ENCODE measurements around the gene RPH3AL.

Gene RPH3AL

DNA sequence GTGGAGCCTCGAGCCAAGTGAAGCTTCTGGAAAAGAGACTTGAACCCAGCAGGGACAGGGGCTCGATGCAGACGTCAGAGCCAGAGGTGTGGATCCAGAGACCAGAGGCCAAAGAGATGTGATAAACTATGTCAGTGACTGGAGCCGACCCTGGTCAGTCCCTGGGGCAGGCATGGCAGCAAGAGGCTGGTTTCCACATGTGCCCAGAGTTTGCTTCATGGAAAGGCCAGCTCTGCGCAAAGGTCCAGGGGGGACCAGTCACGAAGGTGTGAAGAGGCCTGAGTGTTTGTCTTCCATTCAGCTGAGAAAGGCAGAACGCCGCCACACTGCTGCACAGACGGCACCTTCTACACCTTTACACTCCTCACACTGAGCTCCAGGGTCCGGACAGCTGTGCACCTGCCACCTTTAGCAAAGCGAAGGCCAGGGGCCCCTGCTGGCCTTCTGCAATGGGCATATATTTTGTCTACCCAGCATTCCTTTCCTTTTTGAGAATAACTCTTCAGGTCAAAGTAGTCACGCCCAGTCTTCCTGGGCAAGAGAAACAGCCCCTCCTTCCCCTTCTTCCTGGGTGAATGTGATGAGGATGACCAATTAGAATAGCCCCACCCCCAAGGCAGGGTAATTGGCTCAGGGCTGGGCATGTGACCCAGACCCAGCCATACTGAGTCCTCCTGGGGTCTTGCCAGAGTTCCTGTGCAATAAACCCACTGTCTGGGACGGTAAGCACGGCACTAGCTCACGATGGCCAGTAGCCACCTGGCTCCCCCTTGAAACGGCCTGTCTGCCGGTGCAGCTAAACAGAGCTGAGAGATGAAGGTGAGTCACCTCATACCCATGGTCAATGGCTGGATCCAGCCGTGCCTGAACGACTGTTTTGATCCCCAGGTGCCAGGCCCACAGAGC is 2.3 kb upstream of the RPH3AL start:
- Histone ChIP-seq H3K9ac (ENCODE audit: low read depth, low read length, poor library complexity) (no peak overlapping the region), H3K27me3 (ENCODE audit: control insufficient read depth in 3 of 3, insufficient read depth in 3 of 3, low read depth in 1 of 3, low read length in 3 of 3) (no peaks in the 10 kb centered on the region), H3K14ac (ENCODE audit: low read length) (no peak overlapping the region), H3K4me2 (ENCODE audit: insufficient read depth, low read length, poor library complexity, severe bottlenecking) (no peak overlapping the region), H3K4me3 (ENCODE audit: low read length in 2 of 2) (no peak overlapping the region), H3K18ac (ENCODE audit: low read length) (peak overlapping the region; percentile 11), H3K36me3 (replicated peaks in 1 of 2; ENCODE audit: control insufficient read depth in 2 of 2, insufficient read depth in 2 of 2, low read length in 2 of 2) (no peaks in the 10 kb centered on the region), H3K23ac (ENCODE audit: low read depth, low read length, poor library complexity) (no peak overlapping the region), H3K4me1 (ENCODE audit: control insufficient read depth in 2 of 2, insufficient read depth in 1 of 2, low read depth in 1 of 2, low read length in 2 of 2) (peaks cover 12 to 15% of the 10 kb centered on the region in 2 donors), H2AFZ (ENCODE audit: low read length) (no peak overlapping the region), H4K91ac (ENCODE audit: low read depth, low read length, poor library complexity) (no peak overlapping the region), H3K9me3 (replicated peaks in 1 of 2; ENCODE audit: control insufficient read depth in 2 of 2, insufficient read depth in 1 of 2, low read depth in 1 of 2, low read length in 2 of 2) (peaks cover 2% of the 10 kb centered on the region in 2 donors), H2BK120ac (ENCODE audit: low read depth, low read length) (no peak overlapping the region), H2BK5ac (ENCODE audit: low read length) (peak overlapping the region; percentile 45), H2AK5ac (ENCODE audit: low read depth, low read length) (peak overlapping the region; percentile 93), H4K8ac (ENCODE audit: low read depth, low read length) (no peak overlapping the region), H3K79me1 (ENCODE audit: low read depth, low read length) (peaks cover 3% of the 10 kb centered on the region), H2BK15ac (ENCODE audit: low read length) (peak overlapping the region; percentile 96), H2BK12ac (ENCODE audit: low read length) (peak overlapping the region; percentile 31), H3K4ac (ENCODE audit: low read length) (peak overlapping the region; percentile 4), H3K27ac (replicated peaks; ENCODE audit: low read length) (no peak overlapping the region)
- no CpG with 5 or more reads among the region's 19 CpGs for WGBS, 2 donors (ENCODE audit: extremely low coverage in 2 of 2, insufficient read length in 2 of 2, insufficient replicate concordance in 1 of 2)
- DNase-seq (ENCODE audit: low spot score): no peak

DNA sequence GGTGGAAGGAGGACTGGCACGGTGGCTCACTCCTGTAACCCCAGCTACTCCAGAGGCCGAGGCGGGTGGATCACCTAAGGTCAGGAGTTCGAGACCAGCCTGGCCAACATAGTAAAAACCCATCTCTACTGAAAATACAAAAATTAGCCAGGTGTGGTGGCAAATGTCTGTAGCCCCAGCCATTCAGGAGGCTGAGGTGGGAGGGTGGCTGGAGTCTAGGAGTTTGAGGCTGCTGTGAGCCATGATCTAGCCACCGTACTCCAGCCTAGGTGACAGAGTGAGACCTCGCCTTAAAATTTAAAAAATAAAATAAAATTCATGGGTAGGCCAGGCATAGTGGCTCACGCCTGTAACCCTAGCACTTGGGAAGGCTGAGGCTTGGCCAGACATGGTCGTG is 1.2 kb upstream of the RPH3AL start:
- Histone ChIP-seq H3K14ac (ENCODE audit: low read length) (no peak overlapping the region), H3K4ac (ENCODE audit: low read length) (no peak overlapping the region), H3K27me3 (ENCODE audit: control insufficient read depth in 3 of 3, insufficient read depth in 3 of 3, low read depth in 1 of 3, low read length in 3 of 3) (no peaks in the 10 kb centered on the region), H3K4me2 (ENCODE audit: insufficient read depth, low read length, poor library complexity, severe bottlenecking) (no peak overlapping the region), H3K4me3 (ENCODE audit: low read length in 2 of 2) (no peak overlapping the region), H3K9ac (ENCODE audit: low read depth, low read length, poor library complexity) (no peak overlapping the region), H3K79me1 (ENCODE audit: low read depth, low read length) (peaks cover 3% of the 10 kb centered on the region), H2BK5ac (ENCODE audit: low read length) (no peak overlapping the region), H3K9me3 (replicated peaks in 1 of 2; ENCODE audit: control insufficient read depth in 2 of 2, insufficient read depth in 1 of 2, low read depth in 1 of 2, low read length in 2 of 2) (peaks cover 2% of the 10 kb centered on the region in 2 donors), H3K23ac (ENCODE audit: low read depth, low read length, poor library complexity) (no peak overlapping the region), H3K18ac (ENCODE audit: low read length) (no peak overlapping the region), H3K4me1 (ENCODE audit: control insufficient read depth in 2 of 2, insufficient read depth in 1 of 2, low read depth in 1 of 2, low read length in 2 of 2) (peaks cover 16 to 18% of the 10 kb centered on the region in 2 donors), H2BK15ac (ENCODE audit: low read length) (peak overlapping the region; percentile 93), H3K27ac (replicated peaks; ENCODE audit: low read length) (no peak overlapping the region), H2AFZ (ENCODE audit: low read length) (no peak overlapping the region), H3K36me3 (replicated peaks in 1 of 2; ENCODE audit: control insufficient read depth in 2 of 2, insufficient read depth in 2 of 2, low read length in 2 of 2) (no peaks in the 10 kb centered on the region), H2BK12ac (ENCODE audit: low read length) (no peak overlapping the region), H4K8ac (ENCODE audit: low read depth, low read length) (no peak overlapping the region), H4K91ac (ENCODE audit: low read depth, low read length, poor library complexity) (no peak overlapping the region), H2AK5ac (ENCODE audit: low read depth, low read length) (peak overlapping the region; percentile 36), H2BK120ac (ENCODE audit: low read depth, low read length) (no peak overlapping the region)
- WGBS, 2 donors (ENCODE audit: extremely low coverage in 2 of 2, insufficient read length in 2 of 2, insufficient replicate concordance in 1 of 2): no CpG with 5 or more reads among the region's 8 CpGs
- no peak for DNase-seq (ENCODE audit: low spot score)

DNA sequence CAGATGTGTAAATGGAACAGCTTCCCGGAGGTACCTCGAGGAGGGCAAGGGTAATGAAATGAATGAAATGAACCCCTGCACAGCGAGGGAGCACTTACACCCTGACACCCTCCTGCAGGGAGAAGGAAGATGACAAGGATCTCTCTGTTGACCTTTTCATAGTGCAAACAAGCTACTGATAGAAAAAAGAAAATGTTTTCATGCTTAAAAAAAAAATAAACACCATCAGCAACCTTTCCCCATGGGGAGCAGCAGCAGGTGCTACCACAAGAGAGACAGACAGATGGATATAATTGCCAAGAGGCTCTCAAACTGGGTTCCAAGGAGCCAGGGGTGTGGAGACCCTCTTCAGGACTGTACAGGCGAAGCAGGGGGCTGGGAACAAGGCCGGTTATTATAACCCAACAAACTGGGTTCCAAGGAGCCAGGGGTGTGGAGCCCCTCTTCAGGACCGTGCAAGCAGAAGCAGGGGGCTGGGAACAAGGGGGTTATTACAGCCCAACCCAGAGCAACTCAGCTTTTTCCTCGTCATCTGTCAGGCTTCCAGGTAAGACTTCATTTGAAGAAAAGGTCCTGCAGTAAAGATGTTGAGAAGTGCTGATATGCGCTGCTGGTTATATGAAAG is 718 bp upstream of the RPH3AL start:
- peaks cover 3% of the 10 kb centered on the region for H3K79me1 ChIP-seq (ENCODE audit: low read depth, low read length)
- peaks cover 2% of the 10 kb centered on the region in 2 donors for H3K9me3 ChIP-seq (replicated peaks in 1 of 2; ENCODE audit: control insufficient read depth in 2 of 2, insufficient read depth in 1 of 2, low read depth in 1 of 2, low read length in 2 of 2)
- no peak overlapping the region for H2BK12ac ChIP-seq (ENCODE audit: low read length)
- H4K91ac ChIP-seq (ENCODE audit: low read depth, low read length, poor library complexity): no peak overlapping the region
- no peak overlapping the region for H3K9ac ChIP-seq (ENCODE audit: low read depth, low read length, poor library complexity)
- no peak overlapping the region for H2BK120ac ChIP-seq (ENCODE audit: low read depth, low read length)
- no peak overlapping the region for H3K4ac ChIP-seq (ENCODE audit: low read length)
- no peaks in the 10 kb centered on the region for H3K27me3 ChIP-seq (ENCODE audit: control insufficient read depth in 3 of 3, insufficient read depth in 3 of 3, low read depth in 1 of 3, low read length in 3 of 3)
- H4K8ac ChIP-seq (ENCODE audit: low read depth, low read length): no peak overlapping the region
- H3K14ac ChIP-seq (ENCODE audit: low read length): no peak overlapping the region
- H3K36me3 ChIP-seq (replicated peaks in 1 of 2; ENCODE audit: control insufficient read depth in 2 of 2, insufficient read depth in 2 of 2, low read length in 2 of 2): no peaks in the 10 kb centered on the region
- H3K23ac ChIP-seq (ENCODE audit: low read depth, low read length, poor library complexity): no peak overlapping the region
- H3K4me1 ChIP-seq (ENCODE audit: control insufficient read depth in 2 of 2, insufficient read depth in 1 of 2, low read depth in 1 of 2, low read length in 2 of 2): peaks cover 19 to 22% of the 10 kb centered on the region in 2 donors
- peak overlapping the region; percentile 93 for H2BK15ac ChIP-seq (ENCODE audit: low read length)
- DNase-seq (ENCODE audit: low spot score): no peak
- H2BK5ac ChIP-seq (ENCODE audit: low read length): no peak overlapping the region
- no CpG with 5 or more reads among the region's 8 CpGs for WGBS, 2 donors (ENCODE audit: extremely low coverage in 2 of 2, insufficient read length in 2 of 2, insufficient replicate concordance in 1 of 2)
- H2AFZ ChIP-seq (ENCODE audit: low read length): peak overlapping the region; percentile 92
- H3K18ac ChIP-seq (ENCODE audit: low read length): peak overlapping the region; percentile 31
- H3K27ac ChIP-seq (replicated peaks; ENCODE audit: low read length): no peak overlapping the region
- H2AK5ac ChIP-seq (ENCODE audit: low read depth, low read length): peak overlapping the region; percentile 36
- H3K4me2 ChIP-seq (ENCODE audit: insufficient read depth, low read length, poor library complexity, severe bottlenecking): no peak overlapping the region
- no peak overlapping the region for H3K4me3 ChIP-seq (ENCODE audit: low read length in 2 of 2)

DNA sequence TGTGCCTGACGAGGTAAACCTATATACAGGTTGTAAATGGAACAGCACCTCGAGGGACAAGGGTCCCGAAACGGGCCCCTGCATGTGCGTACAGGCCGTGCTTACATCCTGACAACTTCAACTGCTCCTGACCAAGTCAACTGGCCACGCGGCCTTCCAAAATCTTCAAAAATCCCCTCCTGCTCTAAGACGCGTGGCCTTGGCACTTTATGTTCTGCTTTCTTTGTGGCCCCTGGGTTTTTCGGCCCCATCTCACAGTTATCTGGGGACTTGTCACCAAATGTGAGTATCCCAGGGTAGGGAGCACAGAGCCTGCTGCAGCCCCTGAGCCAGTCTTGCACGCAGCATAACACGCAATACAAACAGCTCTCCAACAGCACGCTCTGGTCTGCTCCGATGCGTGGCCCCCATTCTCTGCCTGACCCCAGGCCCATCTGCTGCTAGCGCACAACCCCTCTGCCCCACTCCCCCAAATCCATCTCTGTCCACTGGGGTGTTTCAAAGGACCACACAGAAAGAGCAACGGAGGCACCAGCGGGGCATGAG is 659 bp downstream of the RPH3AL start:
- peak overlapping the region in 1 of 2 donors; percentile 52 for H3K4me3 ChIP-seq (ENCODE audit: low read length in 2 of 2)
- H3K79me1 ChIP-seq (ENCODE audit: low read depth, low read length): peaks cover 3% of the 10 kb centered on the region
- H4K8ac ChIP-seq (ENCODE audit: low read depth, low read length): peak overlapping the region; percentile 78
- no peak overlapping the region for H3K23ac ChIP-seq (ENCODE audit: low read depth, low read length, poor library complexity)
- H3K27me3 ChIP-seq (ENCODE audit: control insufficient read depth in 3 of 3, insufficient read depth in 3 of 3, low read depth in 1 of 3, low read length in 3 of 3): no peaks in the 10 kb centered on the region
- H3K4ac ChIP-seq (ENCODE audit: low read length): no peak overlapping the region
- WGBS, 2 donors (ENCODE audit: extremely low coverage in 2 of 2, insufficient read length in 2 of 2, insufficient replicate concordance in 1 of 2): no CpG with 5 or more reads among the region's 19 CpGs
- peak overlapping the region; percentile 92 for H2BK12ac ChIP-seq (ENCODE audit: low read length)
- H3K4me1 ChIP-seq (ENCODE audit: control insufficient read depth in 2 of 2, insufficient read depth in 1 of 2, low read depth in 1 of 2, low read length in 2 of 2): peaks cover 19 to 22% of the 10 kb centered on the region in 2 donors
- H3K36me3 ChIP-seq (replicated peaks in 1 of 2; ENCODE audit: control insufficient read depth in 2 of 2, insufficient read depth in 2 of 2, low read length in 2 of 2): no peaks in the 10 kb centered on the region
- peak overlapping the region; percentile 36 for H3K4me2 ChIP-seq (ENCODE audit: insufficient read depth, low read length, poor library complexity, severe bottlenecking)
- H3K14ac ChIP-seq (ENCODE audit: low read length): peak overlapping the region; percentile 57
- peak overlapping the region; percentile 75 for H3K9ac ChIP-seq (ENCODE audit: low read depth, low read length, poor library complexity)
- no peak for DNase-seq (ENCODE audit: low spot score)
- peak overlapping the region; percentile 60 for H2AK5ac ChIP-seq (ENCODE audit: low read depth, low read length)
- peak overlapping the region; percentile 98 for H3K18ac ChIP-seq (ENCODE audit: low read length)
- peak overlapping the region; percentile 19 for H2BK5ac ChIP-seq (ENCODE audit: low read length)
- H4K91ac ChIP-seq (ENCODE audit: low read depth, low read length, poor library complexity): peak overlapping the region; percentile 80
- peak overlapping the region; percentile 76 for H2BK120ac ChIP-seq (ENCODE audit: low read depth, low read length)
- H3K27ac ChIP-seq (replicated peaks; ENCODE audit: low read length): peak overlapping the region; percentile 5
- H2BK15ac ChIP-seq (ENCODE audit: low read length): peak overlapping the region; percentile 54
- H3K9me3 ChIP-seq (replicated peaks in 1 of 2; ENCODE audit: control insufficient read depth in 2 of 2, insufficient read depth in 1 of 2, low read depth in 1 of 2, low read length in 2 of 2): peaks cover 2% of the 10 kb centered on the region in 2 donors
- H2AFZ ChIP-seq (ENCODE audit: low read length): peak overlapping the region; percentile 92
